GM18907 (cell line): Measurements from ENCODE around the gene F11R.
"Not testable (repeated sequence)": the region's sequence is repeated elsewhere in the genome, so short reads cannot be mapped to it uniquely, and the experiment has no call there.

Experiments used
- ATAC-seq: cut with Tn5 transposase; IDR thresholded peaks from one replicate; pipeline ENCODE4 v1.9.1; 2021; ENCODE audit warnings: mild to moderate bottlenecking, moderate library complexity; ENCODE audit not compliant: unreplicated experiment

F11R gene

DNA sequence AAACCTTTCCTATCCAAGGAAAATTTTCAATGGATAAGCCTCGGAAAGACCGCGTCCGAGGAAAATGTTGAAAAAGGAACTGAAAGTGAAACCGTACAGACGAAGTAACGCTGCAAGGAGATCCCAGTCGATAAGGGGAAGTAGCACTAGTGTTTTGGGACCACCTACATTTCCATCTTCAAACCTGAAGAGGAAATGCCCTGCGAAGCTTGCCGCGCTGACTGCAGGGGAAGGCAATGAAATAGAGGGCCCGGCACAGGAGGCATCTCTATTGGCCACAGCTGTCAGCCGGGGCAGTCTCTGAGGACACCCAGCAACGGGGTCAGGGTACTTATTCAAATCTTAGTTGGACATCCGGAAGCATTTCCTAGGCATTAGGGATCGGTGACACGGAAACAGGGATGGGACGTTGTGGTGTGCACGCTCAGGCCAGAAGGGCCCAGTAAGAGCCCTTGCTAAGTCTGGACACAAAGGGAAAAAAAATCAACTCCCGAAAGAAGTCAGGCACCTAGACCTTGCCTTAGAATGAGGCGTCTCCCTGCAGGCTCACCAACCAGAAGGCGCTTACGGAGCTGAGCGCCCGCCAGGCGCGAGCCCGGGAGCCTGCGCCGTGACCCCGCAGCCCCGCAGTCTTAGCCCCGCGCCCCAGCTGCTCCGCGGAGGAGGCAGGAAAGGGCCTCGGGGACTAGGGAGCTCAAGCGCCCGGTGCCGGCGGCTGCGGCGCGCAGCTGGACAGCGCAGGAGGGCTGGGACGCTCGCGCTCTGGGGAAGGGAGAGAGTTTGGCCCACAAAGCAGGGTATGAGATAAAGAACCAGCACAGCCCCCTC, 24.2 kb upstream of the F11R start:
- peak; percentile 49 for ATAC-seq

GRCh38 chr1:161044535-161044907, 23.6 kb upstream of the F11R start:
- ATAC-seq = no peak

DNA sequence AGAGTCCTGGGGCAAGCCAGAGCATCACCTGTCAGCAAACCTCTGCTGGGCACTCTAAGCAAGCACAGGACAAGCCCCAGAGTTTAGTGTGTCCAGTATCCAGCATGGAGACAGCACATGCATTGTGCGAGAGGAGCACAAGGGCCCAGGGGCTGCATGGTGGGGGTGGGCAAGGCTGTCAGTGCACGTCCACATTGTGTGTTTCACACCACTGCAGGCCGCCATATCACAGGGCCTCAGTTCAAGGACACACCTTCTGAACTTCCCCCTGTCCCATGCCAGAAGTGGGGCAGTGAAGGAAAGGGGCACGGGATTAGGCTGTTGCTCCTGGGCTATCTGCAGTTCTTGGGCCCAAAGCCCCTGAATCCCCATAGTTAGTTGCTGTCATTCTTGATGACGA, 18.6 kb upstream of the F11R start:
- ATAC-seq = no peak

- ATAC-seq = no peak
These were observed 18.2 kb upstream of the F11R start for GRCh38 chr1:161039154-161039545.

DNA sequence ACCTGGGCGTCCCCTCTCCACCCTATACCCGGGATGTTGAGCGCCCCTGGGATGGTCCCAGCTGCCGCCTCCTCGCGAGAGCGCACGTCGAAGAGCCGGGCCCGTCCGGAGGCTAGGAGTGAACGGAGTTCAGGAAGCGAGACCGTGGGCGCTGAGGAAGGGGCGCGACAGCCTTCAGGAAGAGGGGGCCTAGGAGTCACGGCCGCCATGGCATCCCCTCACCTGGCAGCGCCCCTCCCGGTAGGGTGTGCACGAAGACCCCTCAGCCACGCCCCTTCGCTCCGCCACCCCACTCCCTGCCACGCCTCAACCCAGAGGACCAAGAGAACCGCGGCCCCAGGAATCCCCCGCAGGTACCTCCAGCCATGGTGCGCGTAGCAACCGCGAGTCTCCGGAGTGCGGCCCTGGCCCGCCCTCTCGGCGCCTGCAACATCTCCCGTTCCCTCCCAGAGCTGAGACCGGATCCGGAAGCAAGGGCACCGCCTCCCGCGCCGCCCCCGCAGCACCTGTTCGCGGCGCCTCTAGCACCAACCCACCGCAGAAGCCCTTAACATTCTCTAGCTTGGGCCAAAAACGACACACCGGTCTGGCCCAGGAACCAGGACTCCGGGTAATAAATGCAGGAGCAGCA, 17.7 kb upstream of the F11R start, which contains the start of gene TSTD1:
TSS of gene TSTD1 (minus strand) at position 442 of the 631 bp plus-strand sequence. CDS start at position 367, 75 bp downstream.
- peak; percentile 77 for ATAC-seq

- ATAC-seq = no peak
These were observed 16.9 kb upstream of the F11R start for GRCh38 chr1:161037661-161038522.

GRCh38 chr1:161033751-161034150, 12.8 kb upstream of the F11R start:
- no peak for ATAC-seq

GRCh38 chr1:161032409-161032808, 11.5 kb upstream of the F11R start:
- ATAC-seq = no peak

DNA sequence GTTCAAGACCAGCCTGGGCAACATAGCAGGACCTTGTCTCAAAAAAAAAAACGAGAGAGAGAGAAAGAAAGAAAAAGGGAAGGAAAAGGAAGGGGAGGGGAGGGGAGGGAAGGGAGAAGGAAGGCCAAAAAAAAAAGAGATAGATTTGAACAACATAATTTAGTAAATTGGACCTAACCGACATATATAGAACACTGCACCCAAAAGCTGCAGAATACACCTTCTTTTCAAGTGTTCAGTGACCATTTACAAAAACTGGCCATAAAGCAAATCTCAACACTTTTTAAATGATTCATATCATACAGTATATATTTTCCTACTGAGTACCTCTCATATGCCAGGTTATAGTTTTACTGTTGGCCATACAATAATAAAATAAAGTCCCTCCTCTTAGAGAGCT, 10.9 kb upstream of the F11R start:
- no peak for ATAC-seq

DNA sequence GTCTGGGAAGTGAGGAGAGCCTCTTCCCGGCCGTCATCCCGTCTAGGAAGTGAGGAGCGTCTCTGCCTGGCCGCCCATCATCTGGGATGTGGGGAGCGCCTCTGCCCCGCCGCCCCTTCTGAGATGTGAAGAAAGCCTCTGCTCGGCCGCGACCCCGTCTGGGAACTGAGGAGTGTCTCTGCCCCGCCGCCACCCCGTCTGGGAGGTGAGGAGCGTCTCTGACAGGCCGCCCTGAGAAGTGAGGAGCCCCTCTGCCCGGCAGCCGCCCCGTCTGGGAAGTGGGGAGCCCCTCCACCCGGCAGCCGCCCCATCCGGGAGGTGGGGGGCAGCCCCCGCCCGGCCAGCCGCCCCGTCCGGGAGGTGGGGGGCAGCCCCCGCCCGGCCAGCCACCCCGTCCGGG, 8.5 kb upstream of the F11R start:
- ATAC-seq = not testable (repeated sequence)

DNA sequence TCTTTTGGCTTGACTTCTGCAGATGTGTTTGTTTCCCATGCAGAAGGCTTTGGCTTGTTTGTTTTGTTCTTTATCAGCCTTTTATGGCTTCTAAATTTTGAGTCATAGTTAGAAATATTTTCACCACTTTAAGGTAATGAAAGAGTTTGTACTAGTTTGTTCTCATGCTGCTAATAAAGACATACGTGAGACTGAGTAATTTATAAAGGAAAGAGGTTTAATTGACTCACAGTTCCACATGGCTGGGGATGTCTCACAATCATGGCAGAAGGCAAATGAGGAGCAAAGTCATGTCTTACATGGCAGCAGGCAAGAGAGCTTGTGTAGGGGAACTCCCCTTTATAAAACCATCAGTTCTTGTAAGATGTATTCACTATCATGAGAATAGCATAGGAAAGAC, 6.0 kb upstream of the F11R start:
- ATAC-seq = not testable (repeated sequence)

DNA sequence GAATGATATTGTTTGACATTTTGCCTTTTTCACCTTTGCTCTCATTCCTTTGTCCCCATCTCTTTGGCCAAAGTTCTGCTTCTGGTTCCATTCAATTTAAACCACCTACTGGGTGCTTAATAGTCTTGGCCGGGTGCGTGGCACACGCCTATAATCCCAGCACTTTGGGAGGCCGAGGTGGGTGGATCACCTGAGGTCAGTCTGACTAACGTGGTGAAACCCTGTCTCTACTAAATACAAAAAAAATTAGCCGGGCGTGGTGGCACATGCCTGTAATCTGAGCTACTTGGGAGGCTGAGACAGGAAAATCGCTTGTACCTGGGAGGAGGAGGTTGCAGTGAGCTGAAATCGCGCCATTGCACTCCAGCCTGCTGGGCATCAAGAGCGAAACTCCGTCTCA, 1.5 kb upstream of the F11R start:
- not testable (repeated sequence) for ATAC-seq

DNA sequence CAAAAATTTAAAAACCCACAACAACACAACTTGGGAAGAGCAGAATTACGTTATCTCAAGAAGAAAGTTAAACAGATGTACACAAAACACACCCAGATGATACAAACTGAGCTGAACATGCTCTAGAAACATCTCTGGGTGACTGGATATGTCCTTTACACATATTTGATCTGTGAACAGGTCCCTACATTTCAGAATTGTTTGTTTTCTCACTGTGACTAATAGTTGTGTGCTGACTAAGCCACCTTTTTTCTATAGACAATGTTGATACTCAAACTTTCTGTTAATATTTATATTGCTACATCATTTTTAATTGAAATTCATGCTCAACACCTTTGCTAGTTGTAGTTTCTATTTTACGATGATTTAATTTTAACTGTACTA, 1.0 kb upstream of the F11R start:
- no peak for ATAC-seq

DNA sequence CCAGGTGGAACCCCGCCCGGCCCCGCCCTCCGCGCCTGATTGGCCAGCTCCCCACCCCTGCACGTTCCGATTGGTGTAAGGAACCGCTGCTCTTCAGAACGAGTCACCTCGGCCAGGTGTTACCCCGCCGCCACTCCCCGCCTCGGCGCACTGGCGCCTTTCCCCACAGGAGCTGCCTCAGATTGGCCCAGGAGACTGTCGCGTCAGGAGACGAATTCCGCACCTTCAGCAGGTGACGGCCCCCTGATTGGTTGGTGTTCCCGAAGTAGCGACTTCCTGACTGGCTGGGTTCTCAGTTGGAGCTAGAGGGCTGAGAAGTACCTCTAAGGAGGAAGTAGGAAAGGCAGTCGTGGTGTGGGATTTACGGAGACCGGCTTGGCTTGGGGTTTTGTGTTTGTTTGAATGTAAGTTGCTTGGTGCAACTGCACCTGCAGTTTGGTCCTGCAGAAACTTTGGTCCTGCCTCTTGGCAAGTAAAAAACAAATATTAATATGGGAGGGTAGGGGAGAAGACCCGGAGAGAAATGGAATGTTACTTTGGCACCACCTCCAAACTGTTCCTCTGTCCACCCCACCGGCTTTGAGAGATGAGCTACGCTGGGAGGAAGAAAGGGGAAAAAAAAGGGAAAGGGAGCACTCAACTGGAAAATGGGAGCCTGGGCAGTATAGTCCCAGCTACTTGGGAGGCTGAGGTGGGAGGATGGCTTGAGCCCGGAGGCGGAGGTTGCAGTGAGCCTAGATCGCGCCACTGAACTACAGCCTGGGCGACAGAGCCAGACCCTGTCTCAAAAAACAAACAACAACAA, 415 bp upstream of the F11R start:
- peak; percentile 82 for ATAC-seq

DNA sequence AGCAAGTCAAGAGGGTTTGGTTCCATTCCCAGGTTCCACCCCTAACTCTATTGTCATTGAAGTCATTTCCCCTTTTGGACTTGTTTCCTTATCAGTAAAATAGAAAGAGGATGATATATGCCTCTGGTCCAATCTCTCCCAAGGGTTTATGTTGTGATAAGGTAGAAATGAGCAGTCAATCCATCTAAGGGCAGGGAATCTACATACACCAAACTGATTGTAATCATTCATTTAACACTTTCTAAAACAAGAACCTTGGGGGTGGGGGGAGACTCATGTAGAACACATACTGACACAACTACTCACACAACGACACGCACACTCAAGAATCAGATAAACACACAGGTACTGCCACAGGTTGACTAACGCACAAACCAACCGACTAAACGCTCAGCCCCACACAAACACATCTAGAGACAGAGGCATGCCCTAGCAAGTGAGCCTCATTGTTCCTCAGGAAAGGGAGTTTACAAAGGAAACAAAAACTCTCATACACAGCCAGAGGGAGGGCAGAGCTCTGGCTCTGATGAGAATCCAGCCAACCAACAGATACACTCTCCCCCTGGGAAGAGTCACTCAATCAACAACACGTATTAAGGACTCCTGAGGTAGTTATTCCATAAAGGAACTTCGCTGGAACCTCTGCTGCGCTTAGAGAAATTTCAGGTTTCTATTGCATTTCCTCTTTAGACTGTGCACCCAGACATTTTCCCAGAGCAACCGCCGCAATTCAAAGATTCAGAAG, 1.0 kb downstream of the F11R start:
- peak; percentile 2 for ATAC-seq

DNA sequence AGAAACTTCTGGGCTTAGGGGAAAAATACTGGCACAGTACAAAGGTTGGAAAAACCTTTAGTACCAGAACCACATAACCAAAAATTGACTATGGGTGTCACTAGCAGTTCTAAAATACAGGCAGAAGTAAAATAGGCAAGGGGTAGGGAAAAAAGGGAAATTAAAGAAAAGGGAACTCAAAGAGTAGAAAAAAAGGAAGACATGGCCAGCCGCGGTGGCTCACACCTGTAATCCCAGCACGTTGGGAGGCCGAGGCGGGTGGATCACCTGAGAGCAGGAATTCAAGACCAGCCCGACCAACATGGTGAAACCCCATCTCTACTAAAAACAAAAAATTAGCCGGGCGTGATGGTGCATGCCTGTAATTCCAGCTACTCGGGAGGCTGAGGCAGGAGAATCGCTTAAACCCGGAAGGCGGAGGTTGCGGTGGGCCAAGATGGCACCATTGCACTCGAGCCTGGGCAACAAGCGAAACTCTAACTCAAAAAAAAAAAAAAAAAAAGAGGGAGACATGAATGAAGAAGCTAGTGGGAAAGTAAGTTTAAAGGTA, 1.8 kb downstream of the F11R start:
- not testable (repeated sequence) for ATAC-seq

- ATAC-seq = no peak
These were observed 2.4 kb downstream of the F11R start for GRCh38 chr1:161018631-161018930.

DNA sequence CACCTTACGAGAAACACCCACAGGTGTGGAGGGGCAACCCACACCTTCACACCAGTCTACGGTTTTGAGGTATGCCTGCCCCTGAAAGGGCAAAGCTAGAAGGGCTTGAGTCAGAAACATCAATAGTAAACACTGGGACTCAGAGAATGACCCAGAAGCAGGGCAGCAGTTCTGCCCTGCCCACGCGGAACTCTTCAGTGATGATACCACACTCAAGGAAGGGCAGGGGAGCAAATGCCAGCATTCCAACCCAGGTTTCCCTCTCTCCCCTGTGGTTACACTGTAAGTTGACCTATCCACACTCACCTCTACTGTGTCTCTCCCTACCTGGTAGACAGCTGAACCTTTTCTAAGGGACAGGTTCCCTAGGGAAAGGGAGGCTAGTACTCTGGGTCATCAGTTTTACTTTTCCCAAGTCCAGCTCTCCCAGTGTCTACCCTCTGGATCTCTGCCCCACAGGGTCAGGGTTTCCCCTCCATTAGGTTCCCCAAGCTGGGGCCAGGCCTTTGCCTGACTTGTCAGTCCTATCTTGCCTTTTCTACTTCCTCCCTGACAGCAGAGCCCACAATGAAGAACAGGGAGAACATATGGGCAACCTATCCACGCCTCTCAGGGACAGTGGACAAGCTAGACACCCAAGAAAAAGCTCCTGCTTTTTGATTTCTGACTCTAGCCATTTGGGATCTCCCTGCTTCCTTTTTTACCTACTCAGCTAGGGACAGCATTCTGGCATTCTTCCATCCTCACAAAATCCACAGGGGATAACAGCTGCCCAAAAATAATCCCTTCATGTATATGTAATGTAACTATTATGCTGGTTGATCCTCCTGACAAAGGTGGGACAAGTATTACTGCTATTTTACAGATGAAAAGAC, 3.0 kb downstream of the F11R start:
- ATAC-seq = no peak

- not testable (repeated sequence) for ATAC-seq
These were observed 3.8 kb downstream of the F11R start for GRCh38 chr1:161017181-161017580.
